HG03432 (cell line): ENCODE measurements around the gene SCT.
"Not testable (repeated sequence)": the region's sequence is repeated elsewhere in the genome, so short reads cannot be mapped to it uniquely, and the experiment has no call there.

ENCODE experiments used
- ATAC-seq: cut with Tn5 transposase; IDR thresholded peaks from one replicate; pipeline ENCODE4 v1.9.1; 2021; ENCODE audit warnings: mild to moderate bottlenecking, moderate library complexity; ENCODE audit not compliant: unreplicated experiment

The SCT gene, protein sequence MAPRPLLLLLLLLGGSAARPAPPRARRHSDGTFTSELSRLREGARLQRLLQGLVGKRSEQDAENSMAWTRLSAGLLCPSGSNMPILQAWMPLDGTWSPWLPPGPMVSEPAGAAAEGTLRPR

DNA sequence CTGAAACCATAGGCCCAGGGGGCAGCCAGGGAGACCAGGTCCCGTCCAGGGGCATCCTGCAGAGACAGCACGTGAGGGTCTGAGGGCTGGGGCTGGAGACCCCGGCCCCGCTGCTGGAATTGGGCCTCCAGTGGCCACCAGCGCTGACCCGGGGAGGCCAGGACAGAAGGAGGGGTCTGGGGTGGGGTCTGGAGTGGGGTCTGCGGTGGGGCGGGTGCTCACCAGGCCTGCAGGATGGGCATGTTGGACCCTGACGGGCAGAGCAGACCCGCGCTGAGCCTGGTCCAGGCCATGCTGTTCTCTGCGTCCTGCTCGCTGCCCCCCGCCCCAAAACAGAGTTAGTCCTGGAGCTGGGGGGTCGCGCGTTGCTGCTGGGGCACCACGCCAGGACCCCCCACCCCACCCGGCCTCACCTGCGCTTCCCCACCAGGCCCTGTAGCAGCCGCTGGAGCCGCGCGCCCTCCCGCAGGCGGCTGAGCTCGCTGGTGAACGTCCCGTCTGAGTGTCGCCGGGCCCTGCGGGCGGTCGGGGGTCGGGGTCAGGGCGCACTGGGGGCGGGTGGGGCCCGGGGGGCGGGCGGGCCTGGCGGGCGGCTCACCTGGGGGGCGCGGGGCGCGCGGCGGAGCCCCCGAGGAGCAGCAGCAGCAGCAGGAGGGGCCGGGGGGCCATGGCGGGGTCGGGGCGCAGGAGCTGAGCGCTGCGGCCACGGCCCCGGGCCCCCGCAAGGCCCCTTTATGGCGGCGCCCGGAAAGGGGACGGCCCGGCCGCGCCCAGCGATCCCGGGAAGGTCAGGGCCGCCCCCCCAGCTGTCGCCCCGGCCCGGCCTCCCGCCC lies at the start of gene SCT:
SCT (minus strand) TSS at position 707 of the 833 bp plus-strand sequence; CDS start at position 669, 38 bp downstream.
- ATAC-seq = no peak

DNA sequence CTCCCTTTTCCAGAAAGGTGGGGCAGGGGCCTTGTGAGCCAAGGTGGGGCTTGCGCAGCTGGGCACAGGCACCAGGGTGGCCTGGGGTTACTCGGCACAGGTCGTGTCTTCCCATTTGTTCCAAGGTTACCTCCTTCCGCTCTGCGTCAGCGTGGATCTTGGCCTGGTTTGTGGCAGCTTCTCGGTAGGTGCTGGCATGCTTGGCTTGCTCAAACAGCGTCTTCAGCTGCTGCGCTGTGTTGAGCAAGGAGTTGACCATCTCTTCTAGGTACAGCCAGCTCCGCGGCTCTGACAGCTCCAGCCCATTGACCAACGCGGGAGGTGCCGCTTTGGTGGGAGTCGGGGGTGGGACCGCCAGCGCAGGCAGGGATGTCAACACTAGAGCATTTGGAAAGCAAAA lies 47.4 kb upstream of the SCT start:
- ATAC-seq = no peak

- no peak for ATAC-seq
These were observed 46.9 kb upstream of the SCT start for GRCh38 chr11:673866-674265.

DNA sequence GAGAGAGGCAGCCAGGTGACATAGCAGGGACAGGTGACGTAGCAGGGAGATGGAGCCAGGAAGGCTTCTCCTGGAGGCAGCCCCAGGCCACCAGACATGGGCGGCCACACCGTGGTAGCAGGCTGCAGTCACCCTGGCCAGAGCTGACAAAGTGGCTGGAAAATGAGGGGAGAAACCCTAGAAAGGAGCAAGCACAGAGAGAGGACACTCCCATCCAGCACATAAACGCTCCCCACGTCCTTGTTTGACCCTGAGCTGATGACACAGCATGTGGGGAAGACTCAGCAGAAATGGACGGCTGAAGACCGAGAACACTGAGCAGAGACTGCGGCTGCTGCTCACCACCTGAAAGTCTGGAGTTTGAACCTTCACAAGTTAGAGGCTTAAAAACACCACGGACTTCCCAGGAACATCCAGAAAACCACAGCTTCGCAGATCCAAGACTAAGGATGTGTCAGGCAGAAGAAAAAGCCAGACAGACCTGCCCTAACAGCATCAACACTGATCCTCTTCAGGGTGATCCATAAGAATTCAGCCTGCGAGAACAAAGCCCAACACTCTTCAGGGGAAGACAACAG lies 38.8 kb upstream of the SCT start:
- ATAC-seq = no peak

DNA sequence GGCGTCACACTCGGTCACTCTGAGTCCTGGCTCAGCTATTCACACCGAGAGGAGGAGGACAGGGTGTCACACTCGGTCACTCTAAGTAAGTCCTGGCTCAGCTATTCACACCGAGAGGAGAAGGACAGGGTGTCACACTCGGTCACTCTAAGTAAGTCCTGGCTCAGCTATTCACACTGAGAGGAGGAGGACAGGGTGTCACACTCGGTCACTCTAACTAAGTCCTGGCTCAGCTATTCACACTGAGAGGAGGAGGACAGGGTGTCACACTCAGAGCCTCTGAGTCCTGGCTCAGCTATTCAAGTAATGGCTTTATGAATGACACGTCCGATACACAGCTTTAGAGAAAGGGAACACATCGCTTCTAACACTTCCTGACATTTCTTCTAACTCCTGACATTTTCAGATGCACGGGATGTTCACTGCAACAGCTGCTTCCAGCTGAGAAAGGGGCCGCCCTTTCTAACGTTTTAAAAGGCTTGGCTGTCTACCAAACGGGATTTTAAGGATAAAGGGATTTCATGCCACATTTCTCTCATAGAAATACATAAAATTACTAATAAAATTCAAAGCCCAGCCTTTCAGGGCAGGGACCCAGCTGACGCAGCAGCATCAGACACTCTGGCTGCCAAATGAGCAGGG lies 38.2 kb upstream of the SCT start:
- no peak for ATAC-seq

GRCh38 chr11:662689-663274 lies 35.8 kb upstream of the SCT start:
- no peak for ATAC-seq

DNA sequence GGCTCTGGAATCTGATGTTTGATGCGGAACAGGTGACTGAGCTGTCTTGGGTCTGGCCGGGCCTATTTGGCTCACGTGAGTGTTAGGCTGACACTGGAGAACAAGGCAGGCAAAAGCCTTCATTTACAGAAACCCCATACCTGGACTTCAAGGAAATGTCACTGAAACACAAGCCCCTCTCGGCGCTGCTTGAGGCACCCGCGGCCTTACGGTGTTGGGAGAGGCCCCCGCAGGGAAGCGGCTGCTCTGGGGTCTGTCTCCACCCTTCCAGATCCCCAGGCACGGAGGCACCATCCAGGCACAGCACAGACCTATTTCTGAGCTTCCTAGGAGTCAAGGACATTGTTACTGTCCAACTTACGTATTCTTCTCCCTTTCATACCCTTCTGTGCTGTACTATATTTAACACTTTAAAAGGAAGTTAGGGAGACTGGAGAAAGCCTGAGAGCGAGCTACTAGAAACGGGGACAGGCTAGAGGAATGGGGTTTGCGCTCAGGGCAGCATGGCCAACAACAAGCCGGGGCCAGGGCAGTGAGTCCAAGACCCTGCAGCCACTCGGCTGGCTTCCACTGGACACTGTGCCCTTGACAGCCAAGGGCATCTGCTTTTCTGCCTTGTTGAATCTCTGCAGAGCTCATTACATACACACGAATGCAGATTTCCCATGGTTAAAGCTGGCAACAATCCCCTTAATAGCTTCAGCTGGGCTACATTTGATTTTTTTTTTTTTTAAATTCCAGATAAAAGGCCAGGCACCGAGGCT lies 33.9 kb upstream of the SCT start:
- ATAC-seq = no peak

DNA sequence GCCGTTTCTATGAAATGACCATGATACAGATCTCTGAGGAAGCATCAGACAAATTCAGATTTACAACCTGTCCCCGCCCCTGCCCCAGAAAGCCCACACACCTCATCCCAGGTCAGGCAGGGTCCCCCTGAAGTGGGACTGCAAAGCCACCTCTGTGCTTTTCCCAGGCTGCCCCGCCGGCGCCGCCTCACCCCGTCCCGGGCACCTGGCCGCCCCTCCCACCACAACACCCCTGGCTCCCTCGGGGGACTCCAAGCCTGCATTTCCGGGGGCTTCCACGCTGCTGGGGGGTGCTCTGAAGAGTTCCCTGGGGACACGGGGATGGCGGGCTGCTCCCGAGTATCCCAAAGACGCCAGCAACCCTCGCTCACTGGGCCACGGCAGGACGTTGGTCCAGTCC lies 33.3 kb upstream of the SCT start:
- ATAC-seq = no peak

- no peak for ATAC-seq
These were observed 32.6 kb upstream of the SCT start for GRCh38 chr11:659532-660085.

DNA sequence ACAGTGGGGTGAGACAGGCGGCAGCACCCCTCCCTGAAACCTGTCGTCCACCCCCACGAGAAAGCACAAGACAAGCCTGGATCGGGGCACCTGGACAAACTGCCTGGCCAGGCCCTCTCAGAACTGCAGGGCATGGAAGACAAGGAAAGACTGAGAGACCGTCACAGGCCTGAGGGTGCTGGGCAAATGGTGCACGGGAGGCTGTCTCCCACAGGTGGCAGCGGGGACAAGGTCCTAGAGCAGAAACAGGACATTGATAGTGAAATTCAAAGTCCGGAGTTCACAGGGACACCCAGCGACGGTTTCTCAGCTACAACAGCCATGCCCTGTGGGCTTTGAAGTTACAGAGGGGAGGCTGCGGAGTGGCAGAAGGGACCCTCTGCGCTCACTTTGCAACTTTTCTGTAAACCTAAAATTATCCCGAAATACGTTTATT lies 30.7 kb upstream of the SCT start:
- no peak for ATAC-seq

DNA sequence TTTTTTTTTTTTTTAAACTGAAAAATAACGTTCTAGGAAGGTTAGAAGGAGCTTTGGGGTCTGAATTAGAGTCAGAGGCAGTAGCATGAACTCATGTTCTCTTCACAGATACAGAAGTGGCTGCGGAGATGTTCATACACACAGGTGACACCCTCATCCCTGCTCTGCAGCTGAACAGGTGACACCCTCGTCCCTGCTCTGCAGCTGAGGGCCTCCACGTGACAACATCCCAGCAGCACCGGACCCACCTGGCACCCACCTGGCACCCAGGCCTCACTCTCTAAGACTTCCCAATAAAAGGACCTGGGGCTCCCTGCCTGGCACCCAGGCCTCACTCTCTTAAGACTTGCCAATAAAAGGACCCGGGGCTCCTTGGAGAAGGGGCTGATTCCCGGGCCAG lies 29.9 kb upstream of the SCT start:
- no peak for ATAC-seq

DNA sequence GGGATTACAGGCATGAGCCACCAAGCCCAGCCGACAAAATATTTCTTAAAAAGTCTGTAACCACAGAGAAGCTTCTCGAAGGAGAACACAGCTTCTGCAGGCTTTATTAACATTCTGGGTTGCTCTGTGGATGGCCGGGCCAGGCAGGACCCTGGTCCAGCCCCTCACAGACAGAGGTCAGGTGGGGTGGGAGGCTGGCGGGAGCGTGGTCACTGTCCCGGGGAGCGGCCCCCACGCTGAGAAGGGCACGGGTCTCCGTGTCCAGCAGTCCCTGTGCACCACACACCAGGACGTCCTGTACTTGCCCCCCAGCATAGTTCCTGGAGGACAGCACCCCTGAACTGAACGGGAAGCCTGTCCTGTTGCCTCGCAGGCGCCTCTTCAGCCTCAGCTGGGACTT lies 29.4 kb upstream of the SCT start:
- no peak for ATAC-seq

DNA sequence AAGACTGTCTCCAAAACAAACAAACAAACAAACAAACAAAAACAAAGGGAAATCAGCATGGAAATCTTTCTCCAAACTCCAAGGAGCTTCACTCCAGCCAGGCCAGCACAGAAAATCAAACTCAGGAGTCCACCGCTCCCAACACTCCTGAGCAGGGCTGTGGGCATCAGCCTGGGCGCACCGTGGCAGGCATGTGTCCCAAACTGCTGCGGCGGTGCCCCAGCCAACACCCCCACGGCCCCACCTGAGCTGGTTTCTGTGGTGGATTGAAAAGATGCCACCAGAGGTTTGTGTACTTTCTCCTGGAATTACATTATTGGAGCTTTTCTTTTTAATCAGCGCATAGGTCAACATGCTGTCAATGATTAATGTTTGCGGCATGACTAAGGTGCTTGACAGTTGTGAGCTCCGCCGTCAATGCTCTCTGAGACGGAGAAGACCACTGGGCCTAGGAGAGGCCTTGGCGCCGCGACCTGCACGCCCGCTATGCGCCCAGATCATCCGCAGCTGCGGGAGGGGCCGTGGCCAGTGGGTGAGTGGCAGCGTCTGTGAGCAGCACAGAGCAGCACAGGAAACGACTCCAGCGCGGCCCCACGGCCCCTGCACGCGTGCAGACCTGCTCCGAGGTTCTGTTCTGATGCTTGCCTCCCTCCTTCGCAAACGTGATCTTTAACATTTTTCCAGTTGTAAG lies 28.2 kb upstream of the SCT start:
- ATAC-seq = no peak

- not testable (repeated sequence) for ATAC-seq
These were observed 27.5 kb upstream of the SCT start for GRCh38 chr11:654444-654843.

DNA sequence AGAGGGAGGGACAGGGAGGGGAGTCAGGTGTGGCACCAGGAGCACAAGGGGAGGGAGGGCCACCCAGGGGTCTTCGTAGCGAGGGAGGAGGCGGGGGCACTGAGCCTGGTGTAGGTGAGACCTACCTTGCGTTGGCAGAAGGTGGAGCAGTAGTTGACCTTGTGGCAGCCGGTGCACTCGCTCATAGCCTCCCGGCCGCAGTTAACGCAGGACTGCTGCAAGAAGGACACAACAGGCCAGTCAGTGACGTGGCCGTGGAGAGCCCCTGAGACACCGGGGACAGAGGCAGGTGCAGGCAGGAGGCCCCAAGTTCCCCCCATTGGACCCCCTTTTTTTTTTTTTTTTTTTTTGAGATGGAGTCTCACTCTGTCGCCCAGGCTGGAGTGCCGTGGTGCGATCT lies 26.9 kb upstream of the SCT start:
- no peak for ATAC-seq

DNA sequence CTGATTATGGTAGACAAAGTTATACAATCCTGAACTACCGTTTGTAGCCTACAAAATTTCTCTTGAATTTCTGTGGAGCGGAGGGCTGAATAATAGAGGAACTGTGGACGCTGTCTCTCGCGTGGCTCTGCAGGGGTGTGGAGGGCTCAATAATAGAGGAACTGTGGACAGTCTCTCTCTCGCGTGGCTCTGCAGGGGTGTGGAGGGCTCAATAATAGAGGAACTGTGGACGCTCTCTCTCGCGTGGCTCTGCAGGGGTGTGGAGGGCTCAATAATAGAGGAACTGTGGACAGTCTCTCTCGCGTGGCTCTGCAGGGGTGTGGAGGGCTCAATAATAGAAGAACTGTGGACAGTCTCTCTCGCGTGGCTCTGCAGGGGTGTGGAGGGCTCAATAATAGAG lies 26.2 kb upstream of the SCT start:
- ATAC-seq = not testable (repeated sequence)

DNA sequence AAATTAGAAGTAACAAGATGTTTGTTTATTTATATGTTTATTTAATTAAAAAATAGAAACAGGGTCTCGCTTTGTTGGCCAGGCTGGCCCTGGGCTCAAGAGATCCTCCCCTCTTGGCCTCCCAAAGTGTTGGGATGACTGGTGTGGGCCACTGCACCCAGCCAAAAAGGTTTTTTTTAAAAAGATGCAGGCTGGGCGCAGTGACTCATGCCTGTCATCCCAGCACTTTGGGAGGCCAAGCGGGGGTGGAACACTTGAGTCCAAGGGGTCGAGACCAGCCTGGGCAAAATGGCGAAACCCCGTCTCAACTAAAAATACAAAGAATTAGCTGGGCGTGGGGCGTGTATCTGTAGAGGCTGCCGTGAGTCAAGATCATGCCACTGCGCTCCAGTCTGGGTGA lies 23.5 kb upstream of the SCT start:
- ATAC-seq = no peak

- not testable (repeated sequence) for ATAC-seq
These were observed 20.7 kb upstream of the SCT start for GRCh38 chr11:647672-648158.

DNA sequence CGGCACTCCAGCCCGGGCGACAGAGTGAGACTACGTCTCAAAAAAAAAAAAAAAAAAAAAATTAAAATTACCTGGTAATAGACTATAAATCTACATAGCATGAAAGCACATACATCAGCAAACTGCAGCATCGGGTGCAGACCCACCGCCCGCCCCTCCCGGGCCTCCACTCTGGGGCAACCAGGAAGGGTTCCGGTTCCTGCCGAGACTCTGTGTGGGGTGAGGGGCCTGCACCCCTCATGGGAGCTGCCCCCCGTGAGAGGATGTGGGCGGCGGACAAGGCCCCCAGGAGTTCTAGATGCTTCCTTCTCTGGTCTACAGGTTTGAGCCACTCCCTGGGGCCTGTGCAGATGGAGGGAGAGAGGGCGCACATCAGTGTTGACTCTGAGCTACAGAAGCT lies 19.2 kb upstream of the SCT start:
- no peak for ATAC-seq

- ATAC-seq = no peak
These were observed 18.6 kb upstream of the SCT start for GRCh38 chr11:645536-645935.
